ENCODE data around the gene ARID3A. TPM values are rescaled to one million over a fixed set of nuclear protein-coding genes. Genes with fewer than 3 reads are reported as not detected.
A peak's percentile ranks its signal among the peaks of the same experiment; 100 is the strongest.

The ARID3A gene
- total and polyA plus RNA-seq, 2 of the 13 experiments (the other 11 are each of a cell fraction or from before 2014, with no cell fraction given) = 71.3 to 77.9 TPM

GRCh38 chr19:925526-926322 lies at the start of gene ARID3A (continued):
- no peak for TF ChIP-seq ZNF451 (CRISPR knock-in tag; IDR thresholded peaks at IDR 0.05)
- TF ChIP-seq ZSCAN9 (CRISPR knock-in tag; IDR thresholded peaks at IDR 0.05; ENCODE audit: borderline replicate concordance) = no peak; the same call in 1 of the 2 replicates
- no peak for TF ChIP-seq PRPF4 (IDR thresholded peaks at IDR 0.05; ENCODE audit: low read depth, low read length, poor library complexity, severe bottlenecking)
- TF ChIP-seq CAMTA2 (CRISPR knock-in tag; IDR thresholded peaks at IDR 0.05; ENCODE audit: borderline replicate concordance) = no peak
- peak; percentile 21; the same call in 1 of the 2 replicates for TF ChIP-seq SOX5 (CRISPR knock-in tag; IDR thresholded peaks at IDR 0.05; ENCODE audit: borderline replicate concordance)
- TF ChIP-seq TRIM24 (CRISPR knock-in tag; IDR thresholded peaks at IDR 0.05) = no peak
- peak; percentile 5; the same call in 1 of the 2 replicates for TF ChIP-seq ZNF770 (CRISPR knock-in tag; IDR thresholded peaks at IDR 0.05)
- peak; percentile 65 for TF ChIP-seq GABPB1 (CRISPR knock-in tag; IDR thresholded peaks at IDR 0.05)
- TF ChIP-seq TEAD3 (CRISPR knock-in tag; optimal IDR thresholded peaks at IDR 0.05; ENCODE audit: borderline replicate concordance) = no peak
- no peak for TF ChIP-seq HNRNPH1 (optimal IDR thresholded peaks at IDR 0.05; ENCODE audit: low read depth, low read length)
- no peak for TF ChIP-seq ZNF713 (CRISPR knock-in tag; IDR thresholded peaks at IDR 0.05)
- no peak for TF ChIP-seq DMAP1 (CRISPR knock-in tag; IDR thresholded peaks at IDR 0.05)
- no peak for TF ChIP-seq ZSCAN12 (CRISPR knock-in tag; IDR thresholded peaks at IDR 0.05)
- no peak for TF ChIP-seq ZNF790 (CRISPR knock-in tag; IDR thresholded peaks at IDR 0.05; ENCODE audit: borderline replicate concordance)
- TF ChIP-seq ZNF597 (CRISPR knock-in tag; IDR thresholded peaks at IDR 0.05) = no peak
- no peak for TF ChIP-seq IRX3 (CRISPR knock-in tag; IDR thresholded peaks at IDR 0.05; ENCODE audit: borderline replicate concordance, low read depth)
- no peak for TF ChIP-seq ZBTB21 (CRISPR knock-in tag; IDR thresholded peaks at IDR 0.05)
- TF ChIP-seq NFYC (CRISPR knock-in tag; IDR thresholded peaks at IDR 0.05) = no peak
- no peak for TF ChIP-seq THYN1 (CRISPR knock-in tag; IDR thresholded peaks at IDR 0.05; ENCODE audit: borderline replicate concordance, low read depth)
- TF ChIP-seq ZNF274 (CRISPR knock-in tag; IDR thresholded peaks at IDR 0.05) = no peak
- TF ChIP-seq ZNF180 (CRISPR knock-in tag; IDR thresholded peaks at IDR 0.05; ENCODE audit: borderline replicate concordance, low read depth) = no peak
- TF ChIP-seq ZNF781 (CRISPR knock-in tag; IDR thresholded peaks at IDR 0.05; ENCODE audit: borderline replicate concordance, not compliant biosample characterization) = no peak
- TF ChIP-seq ATF7-NPFF (CRISPR knock-in tag; IDR thresholded peaks at IDR 0.05; ENCODE audit: low read depth) = no peak
- no peak for TF ChIP-seq ZNF766 (CRISPR knock-in tag; IDR thresholded peaks at IDR 0.05; ENCODE audit: borderline replicate concordance)
- peak; percentile 38; the same call in 1 of the 2 replicates for TF ChIP-seq CREB1 (IDR thresholded peaks at IDR 0.05)
- no peak for TF ChIP-seq CREB1 (CRISPR knock-in tag; IDR thresholded peaks at IDR 0.05)
- TF ChIP-seq ARID3A (IDR thresholded peaks at IDR 0.05; ENCODE audit: low read depth, low read length) = peak; percentile 44; the same call in 1 of the 2 replicates
- 0 out of 2 replicates have a peak, but pooled peaks have one; percentile 11 for TF ChIP-seq TCF7 (IDR thresholded peaks at IDR 0.05; ENCODE audit: low read depth)

All from HepG2 (cell line).